PC-9 (cell line): ENCODE measurements around the gene MYH3. TPM values are rescaled to one million over a fixed set of nuclear protein-coding genes. Genes with fewer than 3 reads are reported as not detected.

Experiments used
- BruUV-seq: library from RNA; stranded (reverse); fragments of 400-500 nt; replicated peaks from 2 replicates; lab custom pipeline; 2021; lab: Mats Ljungman, UMichigan
- CTCF ChIA-PET: fragments of 300-600 bp; sonication (Branson Sonifier 250); formaldehyde crosslinking; loops from one replicate; lab custom pipeline; 2022; ENCODE audit warnings: antibody characterized with exemption; lab: Charles Lee
- POLR2A ChIA-PET: fragments of 300-600 bp; sonication (Branson Sonifier 250); formaldehyde crosslinking; loops from one replicate; lab custom pipeline; 2022; ENCODE audit warnings: antibody characterized with exemption; ENCODE audit not compliant: unreplicated experiment; lab: Charles Lee
- DNase-seq, 2 experiments: peaks; one replicate each; pipeline versions ENCODE4 v3.0.0 to v3.0.0-alpha.2; 2015 to 2022; ENCODE audit warnings: mixed read lengths in 1 of 2
- H2AFZ ChIP-seq: fragments of 200-600 bp; sonication (generic); 2 replicates; pipeline ENCODE4 v1.8.1; 2017; ENCODE audit warnings: antibody characterized with exemption
- H3F3A ChIP-seq: fragments of 200-600 bp; sonication (generic); 2 replicates; pipeline ENCODE4 v1.8.1; 2017; ENCODE audit warnings: antibody characterized with exemption, mild to moderate bottlenecking, low read depth; ENCODE audit not compliant: insufficient read depth
- H3K27ac ChIP-seq: fragments of 200-600 bp; sonication (generic); 2 replicates; pipeline ENCODE4 v1.6.1; 2016; ENCODE audit warnings: mixed run types
- H3K27me3 ChIP-seq: fragments of 200-600 bp; sonication (generic); 2 replicates; pipeline ENCODE4 v1.6.1; 2016; ENCODE audit warnings: low read depth, mixed run types; ENCODE audit not compliant: insufficient read depth
- H3K36me3 ChIP-seq: fragments of 200-600 bp; sonication (generic); 2 replicates; pipeline ENCODE4 v1.6.1; 2016; ENCODE audit warnings: low read depth, mixed run types
- H3K4me1 ChIP-seq: fragments of 200-600 bp; sonication (generic); replicated peaks from 2 replicates; pipeline ENCODE4 v1.6.1; 2016; ENCODE audit warnings: mixed run types; ENCODE audit not compliant: insufficient read depth
- H3K4me2 ChIP-seq: fragments of 200-600 bp; sonication (generic); 2 replicates; pipeline ENCODE4 v1.6.1; 2017; ENCODE audit warnings: mixed run types
- H3K4me3 ChIP-seq: fragments of 200-600 bp; sonication (generic); 2 replicates; pipeline ENCODE4 v1.6.1; 2016; ENCODE audit warnings: mixed run types
- H3K79me2 ChIP-seq: fragments of 200-600 bp; sonication (generic); 2 replicates; pipeline ENCODE4 v1.6.1; 2017; ENCODE audit warnings: low read depth, mixed run types
- H3K9me2 ChIP-seq: fragments of 200-600 bp; sonication (generic); 2 replicates; pipeline ENCODE4 v1.8.1; 2017; ENCODE audit warnings: mild to moderate bottlenecking; ENCODE audit not compliant: insufficient read depth
- H3K9me3 ChIP-seq: fragments of 200-600 bp; sonication (generic); 2 replicates; pipeline ENCODE4 v1.8.1; 2016; ENCODE audit warnings: low read depth; ENCODE audit not compliant: insufficient read depth
- H4K20me1 ChIP-seq: fragments of 200-600 bp; sonication (generic); 2 replicates; pipeline ENCODE4 v1.8.1; 2017; ENCODE audit not compliant: insufficient read depth
- CTCF ChIP-seq: fragments of 200-600 bp; sonication (generic); conservative IDR thresholded peaks from 2 replicates; pipeline ENCODE4 v1.6.1; 2017; ENCODE audit warnings: mixed run types, antibody characterized with exemption, mild to moderate bottlenecking, moderate library complexity
- EZH2 ChIP-seq: fragments of 200-600 bp; sonication (generic); IDR thresholded peaks from 2 replicates; pipeline ENCODE4 v1.8.0; 2017; ENCODE audit warnings: antibody characterized with exemption, low read depth
- intact Hi-C: fragments of 100-400 bp; cut with micrococcal nuclease; formaldehyde crosslinking; loops from one replicate; pipeline ENCODE4 v1.10.0; 2022; ENCODE audit not compliant: unreplicated experiment
- total RNA-seq: library from RNA; stranded (reverse); gene quantifications from 2 replicates; pipeline ENCODE4 v1.2.3, GENCODE V29; 2021

Gene MYH3
- total RNA-seq, 1 experiment from 2014 or later, result 0.07 TPM

- ChIA-PET POLR2A (no interaction called here), CTCF (no interaction called here)
- H3K36me3 ChIP-seq, result no peaks in the 10 kb centered on the region
- DNase-seq, result no peak
- no peaks in the 10 kb centered on the region for H3K4me1 ChIP-seq
- H3K79me2 ChIP-seq, result no peaks in the 10 kb centered on the region
- H4K20me1 ChIP-seq, result no peaks in the 10 kb centered on the region
- H3K27me3 ChIP-seq, result peaks cover 8% of the 10 kb centered on the region; the same call in 1 of the 2 replicates
- intact Hi-C loops, result no loop called here
- TF ChIP-seq EZH2 (no peak), CTCF (no peak)
- H3F3A ChIP-seq, result no peaks in the 10 kb centered on the region
- no peak overlapping the region for H3K4me3 ChIP-seq
- no peaks in the 10 kb centered on the region for H3K9me3 ChIP-seq
- no peaks in the 10 kb centered on the region for H3K9me2 ChIP-seq
- H3K4me2 ChIP-seq, result no peak overlapping the region
- no peak overlapping the region for H3K27ac ChIP-seq
- no peak overlapping the region for H2AFZ ChIP-seq
- no TSS peak for BruUV-seq
Measured at GRCh38 chr17:10608244-10608643, 48.9 kb downstream of the MYH3 start.

GRCh38 chr17:10606110-10606509 is 51.0 kb downstream of the MYH3 start:
- POLR2A ChIA-PET, result no interaction called here
- BruUV-seq, result no TSS peak

GRCh38 chr17:10605221-10605783 is 51.8 kb downstream of the MYH3 start:
- no peak overlapping the region for H2AFZ ChIP-seq
- H3F3A ChIP-seq, result no peaks in the 10 kb centered on the region
- H3K4me3 ChIP-seq, result no peak overlapping the region
- POLR2A ChIA-PET, result no interaction called here
- intact Hi-C loops, result no loop called here
- no peaks in the 10 kb centered on the region for H3K4me1 ChIP-seq
- BruUV-seq, result no TSS peak
- no peaks in the 10 kb centered on the region for H3K9me2 ChIP-seq
- no peak for DNase-seq
- H3K27ac ChIP-seq, result no peak overlapping the region
- H4K20me1 ChIP-seq, result no peaks in the 10 kb centered on the region
- H3K36me3 ChIP-seq, result no peaks in the 10 kb centered on the region
- peaks cover 20% of the 10 kb centered on the region for H3K27me3 ChIP-seq
- no peak overlapping the region for H3K4me2 ChIP-seq
- H3K79me2 ChIP-seq, result no peaks in the 10 kb centered on the region
- H3K9me3 ChIP-seq, result no peaks in the 10 kb centered on the region
- CTCF ChIA-PET, result no interaction called here
- no peak for TF ChIP-seq CTCF
- no peak for TF ChIP-seq EZH2

More at GRCh38 chr17:10606110-10606509, 51.0 kb downstream of the MYH3 start:
- no peak overlapping the region for H2AFZ ChIP-seq
- no peak overlapping the region for H3K4me2 ChIP-seq
- H3K9me3 ChIP-seq, result no peaks in the 10 kb centered on the region
- intact Hi-C loops, result no loop called here
- no peaks in the 10 kb centered on the region for H3K4me1 ChIP-seq
- no peak for DNase-seq
- TF ChIP-seq CTCF (no peak), EZH2 (no peak)
- H3K27me3 ChIP-seq, result peaks cover 23% of the 10 kb centered on the region
- no peaks in the 10 kb centered on the region for H3K79me2 ChIP-seq
- no peaks in the 10 kb centered on the region for H3K9me2 ChIP-seq
- no peak overlapping the region for H3K27ac ChIP-seq
- no peaks in the 10 kb centered on the region for H3K36me3 ChIP-seq
- no peaks in the 10 kb centered on the region for H3F3A ChIP-seq
- H4K20me1 ChIP-seq, result no peaks in the 10 kb centered on the region
- CTCF ChIA-PET, result no interaction called here
- H3K4me3 ChIP-seq, result no peak overlapping the region
